ENCODE results near the gene STXBP5L.
A peak's percentile ranks its signal among the peaks of the same experiment; 100 is the strongest.

The STXBP5L gene

GRCh38 chr3:121436074-121436473 is 528.1 kb downstream of the STXBP5L start:
- TF ChIP-seq YY1 (IDR thresholded peaks at IDR 0.05; ENCODE audit: low read depth) (no peak), TEAD4 (IDR thresholded peaks at IDR 0.05) (no peak), ZBTB7A (IDR thresholded peaks at IDR 0.05; ENCODE audit: low read depth) (no peak), TCF12 (IDR thresholded peaks at IDR 0.05; ENCODE audit: low read depth) (no peak), EP300 (IDR thresholded peaks at IDR 0.05; ENCODE audit: borderline replicate concordance) (no peak), NFIC (IDR thresholded peaks at IDR 0.05) (no peak), RAD21 (IDR thresholded peaks at IDR 0.05; ENCODE audit: low read depth) (no peak), CEBPB (IDR thresholded peaks at IDR 0.05) (no peak)

GRCh38 chr3:121436641-121437040 is 528.6 kb downstream of the STXBP5L start:
- TF ChIP-seq USF1 (IDR thresholded peaks at IDR 0.05) (no peak), NFIC (IDR thresholded peaks at IDR 0.05) (peak; percentile 53)

- TF ChIP-seq CREB1 (IDR thresholded peaks at IDR 0.05; ENCODE audit: low read depth) (no peak), ZBTB7A (IDR thresholded peaks at IDR 0.05; ENCODE audit: low read depth) (no peak), TEAD4 (IDR thresholded peaks at IDR 0.05) (no peak), CEBPB (IDR thresholded peaks at IDR 0.05) (no peak), USF1 (IDR thresholded peaks at IDR 0.05) (no peak)
These were observed 535.5 kb downstream of the STXBP5L start for GRCh38 chr3:121443456-121443855.

- TF ChIP-seq CREB1 (IDR thresholded peaks at IDR 0.05; ENCODE audit: low read depth) (no peak), TAF1 (IDR thresholded peaks at IDR 0.05; ENCODE audit: low read depth) (no peak), EP300 (IDR thresholded peaks at IDR 0.05; ENCODE audit: borderline replicate concordance) (no peak), TCF12 (IDR thresholded peaks at IDR 0.05; ENCODE audit: low read depth) (no peak), TEAD4 (IDR thresholded peaks at IDR 0.05) (no peak), NFIC (IDR thresholded peaks at IDR 0.05) (no peak), EGR1 (IDR thresholded peaks at IDR 0.05) (no peak), RAD21 (IDR thresholded peaks at IDR 0.05; ENCODE audit: low read depth) (no peak), FOXM1 (IDR thresholded peaks at IDR 0.05; ENCODE audit: borderline replicate concordance, low read depth) (no peak)
These were observed 554.6 kb downstream of the STXBP5L start for GRCh38 chr3:121462565-121462964.

- TF ChIP-seq EP300 (IDR thresholded peaks at IDR 0.05; ENCODE audit: borderline replicate concordance) (no peak), RAD21 (IDR thresholded peaks at IDR 0.05; ENCODE audit: low read depth) (no peak), USF1 (IDR thresholded peaks at IDR 0.05) (no peak), ZBTB7A (IDR thresholded peaks at IDR 0.05; ENCODE audit: low read depth) (no peak), TCF12 (IDR thresholded peaks at IDR 0.05; ENCODE audit: low read depth) (no peak), MAX (IDR thresholded peaks at IDR 0.05) (no peak), TEAD4 (IDR thresholded peaks at IDR 0.05) (no peak)
These were observed 555.7 kb downstream of the STXBP5L start for GRCh38 chr3:121463745-121464144.

- no peak for TF ChIP-seq ZBTB7A (IDR thresholded peaks at IDR 0.05; ENCODE audit: low read depth)
- TF ChIP-seq EGR1 (IDR thresholded peaks at IDR 0.05) = no peak
- TF ChIP-seq YY1 (IDR thresholded peaks at IDR 0.05; ENCODE audit: low read depth) = no peak
- TF ChIP-seq MAX (IDR thresholded peaks at IDR 0.05) = no peak
- TF ChIP-seq REST (IDR thresholded peaks at IDR 0.05; ENCODE audit: low read depth) = no peak
- TF ChIP-seq RAD21 (IDR thresholded peaks at IDR 0.05; ENCODE audit: low read depth) = no peak
- TF ChIP-seq FOXM1 (IDR thresholded peaks at IDR 0.05; ENCODE audit: borderline replicate concordance, low read depth) = no peak
- TF ChIP-seq TEAD4 (IDR thresholded peaks at IDR 0.05) = no peak
These were observed 559.1 kb downstream of the STXBP5L start for GRCh38 chr3:121467085-121467484.

GRCh38 chr3:121473001-121473400 is 565.0 kb downstream of the STXBP5L start:
- TF ChIP-seq EP300 (IDR thresholded peaks at IDR 0.05; ENCODE audit: borderline replicate concordance) (no peak), TCF12 (IDR thresholded peaks at IDR 0.05; ENCODE audit: low read depth) (no peak), FOXM1 (IDR thresholded peaks at IDR 0.05; ENCODE audit: borderline replicate concordance, low read depth) (no peak), CREB1 (IDR thresholded peaks at IDR 0.05; ENCODE audit: low read depth) (no peak), TEAD4 (IDR thresholded peaks at IDR 0.05) (no peak)

Measured in Ishikawa (cell line).